DMS79 treated with DMSO at 0.1 percent for 48 hours (cell line): Measurements from ENCODE around the gene BNIPL.

Experiments
- DNase-seq: peaks from one replicate; lab custom pipeline; 2025; lab: John Stamatoyannopoulos, UW

Gene BNIPL

DNA sequence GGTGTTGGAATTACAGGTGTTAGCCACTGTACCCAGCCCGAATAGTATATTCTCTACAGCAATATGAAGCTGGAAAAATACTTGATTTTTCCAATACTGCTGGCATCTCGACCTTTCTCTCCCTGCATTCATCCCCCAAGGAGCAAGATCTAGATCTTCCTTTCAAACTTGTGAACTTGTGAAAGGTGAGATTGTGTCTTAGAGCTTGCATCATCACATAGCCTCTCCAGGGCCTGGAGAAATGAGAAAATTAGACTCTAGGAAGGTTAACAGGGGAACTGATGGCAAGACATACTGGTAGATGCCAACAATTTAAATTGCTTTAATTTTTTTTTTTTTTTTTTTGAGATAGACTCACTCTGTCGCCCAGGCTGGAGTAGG, 26.1 kb upstream of the BNIPL start:
- DNase-seq, result no peak

DNA sequence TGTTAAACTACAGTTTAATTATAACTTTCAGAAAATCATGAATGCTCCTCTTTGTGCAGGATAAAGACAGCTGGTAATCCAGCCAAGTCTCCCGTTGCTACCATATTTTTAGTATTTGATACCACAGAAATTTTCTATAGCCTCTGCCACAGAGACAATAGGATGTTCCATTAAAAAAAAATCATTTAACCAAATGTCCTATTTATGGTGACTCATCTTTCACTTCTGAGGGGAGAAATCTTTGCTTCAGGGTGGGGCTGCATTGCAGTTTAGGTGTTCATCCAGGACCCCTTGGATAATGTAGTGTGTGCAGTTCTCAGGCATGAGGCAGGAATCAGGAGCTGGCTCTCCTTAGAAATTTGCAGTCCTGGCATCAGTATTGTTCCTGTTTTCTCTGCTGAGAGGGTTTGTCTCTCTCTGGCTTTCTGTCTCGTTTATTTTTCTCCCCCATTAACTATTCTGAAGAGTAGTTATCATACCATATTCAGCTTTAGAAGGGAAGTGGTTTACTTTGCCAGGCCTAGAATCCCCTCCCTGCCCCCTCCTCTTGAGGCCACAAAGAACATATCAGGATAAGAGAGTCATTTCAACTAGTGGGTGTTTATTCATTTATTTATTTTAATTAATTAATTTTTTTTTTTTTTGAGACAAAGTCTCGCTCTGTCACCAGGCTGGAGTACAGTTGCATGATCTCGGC, 25.1 kb upstream of the BNIPL start:
- peak; percentile 26 for DNase-seq

DNA sequence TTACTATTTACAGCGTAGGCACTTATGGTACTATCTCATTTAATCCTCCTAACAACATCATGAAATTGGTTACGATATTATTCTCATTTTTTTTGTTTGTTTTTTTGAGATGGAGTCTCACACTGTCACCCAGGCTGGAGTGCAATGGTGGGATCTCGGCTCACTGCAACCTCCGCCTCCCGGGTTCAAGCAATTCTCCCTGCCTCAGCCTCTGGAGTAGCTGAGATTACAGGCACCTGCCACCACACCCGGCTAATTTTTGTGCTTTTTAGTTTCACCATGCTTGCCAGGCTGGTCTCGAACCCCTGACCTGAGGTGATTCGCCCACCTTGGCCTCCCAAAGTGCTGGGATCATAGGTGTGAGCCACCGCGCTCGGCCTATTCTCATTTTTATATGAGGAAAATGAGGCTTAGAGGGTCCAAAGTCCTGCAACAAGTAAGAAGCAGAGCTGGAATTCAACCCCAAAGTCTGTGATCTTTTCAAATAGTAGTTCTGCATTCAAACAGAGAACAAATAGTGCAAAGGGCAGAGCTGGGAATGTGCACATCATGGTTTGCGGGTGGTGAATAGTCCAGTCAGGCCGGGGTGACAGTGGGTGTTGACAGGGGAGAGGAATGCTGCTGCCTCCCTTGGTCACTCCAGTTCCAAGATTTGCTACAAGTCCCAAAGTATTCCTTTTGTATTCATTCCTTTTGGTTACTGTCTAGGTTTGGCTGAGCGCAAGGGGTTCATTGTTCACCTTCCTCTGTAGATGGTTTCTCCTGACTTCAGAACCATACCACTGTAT, 23.5 kb upstream of the BNIPL start:
- DNase-seq, result no peak

DNA sequence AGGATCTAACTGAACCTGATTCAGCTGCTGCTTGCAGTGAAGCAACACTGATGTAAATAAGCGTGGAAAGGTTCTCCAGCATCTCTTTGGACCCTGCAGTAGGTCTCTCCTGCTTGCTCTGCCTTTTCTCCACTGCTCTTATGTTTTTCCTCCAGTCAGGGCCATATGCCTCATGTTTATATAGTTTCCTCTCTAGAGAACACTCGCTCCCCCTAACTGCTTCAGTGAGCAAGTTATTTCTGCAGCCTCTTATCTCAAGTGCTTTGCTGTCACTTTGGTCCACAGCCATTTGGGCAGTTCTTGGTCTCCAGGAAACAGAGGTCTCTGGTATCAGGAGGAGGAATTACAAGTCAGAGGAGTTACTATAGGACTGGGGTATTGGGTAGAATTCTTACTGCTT, 22.9 kb upstream of the BNIPL start:
- peak; percentile 97 for DNase-seq

GRCh38 chr1:151024540-151025146, 11.7 kb upstream of the BNIPL start:
- DNase-seq, result peak; percentile 71

- DNase-seq, result no peak
These were observed 9.9 kb upstream of the BNIPL start for GRCh38 chr1:151026460-151026859.

GRCh38 chr1:151032164-151032563, 4.2 kb upstream of the BNIPL start:
- no peak for DNase-seq

DNA sequence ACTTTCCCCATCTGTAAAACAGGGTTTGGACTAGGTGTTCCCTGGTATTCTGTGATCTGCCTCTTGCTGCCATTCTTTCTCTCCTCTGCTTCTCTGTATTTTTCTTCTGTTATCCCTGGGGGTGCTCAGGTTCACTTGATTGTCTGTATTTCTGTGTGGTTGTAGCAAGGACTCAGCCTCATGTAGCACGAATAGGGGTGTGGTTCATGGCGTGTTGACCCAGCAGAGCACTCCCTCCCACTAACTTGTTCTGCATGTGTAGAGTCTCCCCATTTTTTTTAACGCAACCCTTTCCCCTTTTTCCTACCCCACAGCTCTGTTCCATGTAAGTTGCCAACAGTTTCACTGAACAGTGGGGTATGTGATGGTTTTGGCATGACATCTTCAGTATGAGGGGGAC, 1.2 kb upstream of the BNIPL start:
- no peak for DNase-seq

- no peak for DNase-seq
These were observed 646 bp downstream of the BNIPL start for GRCh38 chr1:151037032-151037431.

- no peak for DNase-seq
These were observed 3.1 kb downstream of the BNIPL start for GRCh38 chr1:151039521-151039920.

GRCh38 chr1:151043163-151043562, 6.8 kb downstream of the BNIPL start:
- DNase-seq, result no peak

- peak; percentile 89 for DNase-seq
These were observed 11.2 kb downstream of the BNIPL start, which contains the start of gene C1orf56 for GRCh38 chr1:151047591-151047924. Gene C1orf56, plus strand, starts transcription at chr1:151047751. Its CDS starts 97 bp downstream, at chr1:151047848.

- peak; percentile 75 for DNase-seq
These were observed 11.7 kb downstream of the BNIPL start for GRCh38 chr1:151047925-151048644.

DNA sequence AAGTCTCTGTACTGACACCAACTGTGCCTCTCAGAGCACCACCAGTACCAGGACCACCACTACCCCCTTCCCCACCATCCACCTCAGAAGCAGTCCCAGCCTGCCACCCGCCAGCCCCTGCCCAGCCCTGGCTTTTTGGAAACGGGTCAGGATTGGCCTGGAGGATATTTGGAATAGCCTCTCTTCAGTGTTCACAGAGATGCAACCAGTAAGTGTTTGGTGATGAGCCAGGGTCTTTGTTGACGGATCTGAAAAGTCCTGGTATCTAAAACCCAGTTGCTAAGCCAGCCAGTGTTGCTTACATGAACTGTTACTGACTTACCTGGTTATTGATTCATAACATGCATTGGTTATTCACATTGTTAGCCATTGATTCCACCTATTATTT, 12.3 kb downstream of the BNIPL start:
- DNase-seq, result no peak

- no peak for DNase-seq
These were observed 13.1 kb downstream of the BNIPL start for GRCh38 chr1:151049458-151049857.

DNA sequence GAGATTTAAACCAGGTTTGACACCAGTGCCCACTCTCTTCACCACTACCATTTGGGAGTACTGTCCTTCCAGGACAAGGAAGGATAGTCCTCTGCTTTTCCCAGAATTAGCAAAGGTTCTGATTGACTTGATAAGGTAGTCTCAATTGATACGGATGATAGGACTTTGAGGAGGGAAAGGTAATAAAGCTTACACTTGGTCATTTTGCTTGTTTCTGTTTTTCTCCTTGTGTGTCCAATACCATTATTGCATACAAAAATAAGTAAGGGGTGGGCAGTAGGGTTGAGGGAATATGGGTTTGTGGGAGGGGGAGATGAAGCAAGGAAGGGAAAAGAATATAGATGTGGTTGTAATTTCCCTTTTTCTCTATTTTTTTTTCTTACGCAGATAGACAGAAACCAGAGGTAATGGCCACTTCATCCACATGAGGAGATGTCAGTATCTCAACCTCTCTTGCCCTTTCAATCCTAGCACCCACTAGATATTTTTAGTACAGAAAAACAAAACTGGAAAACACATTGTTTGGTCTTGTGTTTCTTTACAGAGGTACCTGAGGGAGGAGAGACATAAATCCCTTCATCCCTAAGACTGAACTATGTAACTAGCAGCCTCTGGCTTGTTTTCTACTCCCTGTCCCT, 13.8 kb downstream of the BNIPL start:
- no peak for DNase-seq

DNA sequence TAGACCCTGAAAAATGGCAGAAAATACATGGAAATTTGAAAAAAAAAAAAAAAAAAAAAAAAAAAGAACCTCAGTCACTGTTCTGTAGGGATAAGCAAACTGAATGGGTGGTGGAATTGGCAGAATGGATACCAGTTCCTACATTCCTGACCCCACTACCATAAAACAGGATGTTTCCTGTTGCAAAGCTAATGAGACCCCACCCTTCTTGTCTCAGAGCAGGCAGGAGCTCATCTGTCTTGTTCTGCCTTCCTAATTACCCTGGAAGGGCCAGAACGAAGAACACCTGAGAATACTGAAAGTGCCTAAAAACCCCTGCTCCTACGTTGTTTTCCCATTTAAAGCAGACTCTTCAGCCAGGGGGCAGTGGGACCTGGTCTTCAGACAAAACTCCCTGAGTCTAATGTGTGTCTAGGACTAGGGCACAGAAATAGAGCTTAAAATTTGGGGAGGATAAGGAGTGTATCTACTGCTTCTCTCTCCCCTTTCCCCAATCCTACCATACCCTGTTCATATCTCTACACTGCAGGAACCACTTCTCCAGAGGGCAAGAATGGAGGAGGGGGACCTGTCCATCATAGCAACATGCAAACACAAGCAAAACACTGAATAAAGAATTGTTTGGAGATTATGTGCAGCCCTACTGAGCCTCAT, 15.1 kb downstream of the BNIPL start:
- no peak for DNase-seq

DNA sequence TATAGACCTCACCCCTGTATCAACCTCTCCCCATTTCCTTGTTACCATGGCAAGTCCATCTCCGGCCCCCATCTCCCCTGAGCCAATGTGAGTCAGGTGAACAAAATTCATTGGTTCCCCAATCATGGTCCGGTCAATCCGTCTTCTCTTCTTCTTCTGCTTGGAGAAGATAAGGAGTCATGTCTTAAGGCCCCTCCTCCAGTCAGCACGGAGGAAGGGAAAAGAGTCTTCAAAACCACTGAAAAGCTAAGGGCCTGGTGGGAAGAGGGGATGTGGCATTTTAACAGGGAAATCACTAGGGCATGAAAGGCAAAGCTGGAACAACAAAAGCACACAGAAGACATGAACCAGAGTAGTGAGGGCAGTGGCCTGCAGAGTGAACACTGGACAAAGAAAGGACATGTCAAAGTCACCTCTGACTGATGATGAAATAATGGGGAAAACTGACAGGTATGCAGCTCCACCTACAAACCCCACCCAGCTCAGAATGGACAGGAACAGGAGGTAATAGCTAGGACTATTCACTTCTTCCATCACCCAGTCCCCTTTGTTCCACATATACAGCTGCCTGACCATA, 18.7 kb downstream of the BNIPL start:
- DNase-seq, result no peak

- DNase-seq, result no peak
These were observed 19.2 kb downstream of the BNIPL start for GRCh38 chr1:151055581-151055980.

GRCh38 chr1:151056149-151056548, 19.8 kb downstream of the BNIPL start:
- no peak for DNase-seq

DNA sequence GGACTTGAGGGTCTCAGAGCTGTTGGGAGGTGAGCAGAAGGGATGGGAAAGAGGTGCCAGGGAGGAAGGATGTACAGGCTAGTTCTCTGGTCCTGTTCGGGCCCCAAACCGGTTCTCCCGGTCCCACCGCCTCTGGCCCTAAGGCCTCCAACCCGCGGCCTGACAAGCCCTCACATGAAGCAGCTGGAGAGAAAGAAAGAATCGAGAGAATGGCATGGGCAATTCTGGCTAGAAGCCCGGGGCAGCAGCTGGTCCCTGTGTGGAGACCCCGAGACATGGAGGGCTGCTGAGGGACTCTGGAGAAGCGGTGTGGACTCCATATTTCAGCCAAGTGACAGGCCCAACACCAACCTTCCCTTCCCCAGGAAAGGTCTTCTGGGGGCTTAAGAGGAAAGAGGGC, 22.3 kb downstream of the BNIPL start:
- peak; percentile 77 for DNase-seq
